HG03060 (cell line): ENCODE data around the gene MYO7A.

Source experiments
- ATAC-seq: cut with Tn5 transposase; IDR thresholded peaks from one replicate; pipeline ENCODE4 v1.9.1; 2021; ENCODE audit warnings: low read depth, moderate number of reproducible peaks; ENCODE audit not compliant: unreplicated experiment

Gene MYO7A

DNA sequence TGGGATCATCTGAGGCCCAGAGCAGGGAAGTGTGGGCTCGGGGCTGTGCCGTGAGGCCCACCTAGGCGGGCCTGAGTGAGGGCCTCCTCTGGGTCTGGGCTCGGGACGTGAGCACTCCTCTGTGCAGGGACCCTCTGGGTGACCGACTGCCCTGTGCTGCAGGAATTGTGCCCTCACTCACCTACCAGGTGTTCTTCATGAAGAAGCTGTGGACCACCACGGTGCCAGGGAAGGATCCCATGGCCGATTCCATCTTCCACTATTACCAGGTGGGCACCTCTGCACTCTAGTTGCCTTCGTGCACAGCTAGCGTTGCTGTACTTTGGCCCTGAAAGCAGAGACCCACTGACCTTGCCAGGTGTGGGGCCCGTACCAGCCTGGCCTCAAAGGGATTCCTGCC is 80.5 kb downstream of the MYO7A start:
- ATAC-seq = no peak

DNA sequence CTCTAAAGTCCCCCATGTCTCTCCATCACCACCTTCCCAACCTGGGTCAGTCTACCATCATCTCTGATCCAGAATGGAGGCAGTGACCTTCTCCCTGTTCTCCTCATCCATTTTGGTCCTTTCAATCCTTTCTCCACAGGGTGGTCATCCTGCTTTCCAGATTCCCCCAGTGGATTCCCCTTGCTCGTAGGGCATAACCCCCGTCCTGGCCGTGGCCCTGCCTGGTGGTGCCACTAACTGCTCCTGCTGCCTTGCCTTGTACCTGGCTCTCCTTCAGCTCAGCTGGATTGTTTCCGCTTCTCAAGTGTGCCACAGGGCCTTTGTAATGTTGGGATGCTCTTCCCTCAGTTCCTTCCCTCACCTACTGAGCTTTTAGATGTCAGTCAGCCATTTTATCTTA is 81.6 kb downstream of the MYO7A start:
- no peak for ATAC-seq

DNA sequence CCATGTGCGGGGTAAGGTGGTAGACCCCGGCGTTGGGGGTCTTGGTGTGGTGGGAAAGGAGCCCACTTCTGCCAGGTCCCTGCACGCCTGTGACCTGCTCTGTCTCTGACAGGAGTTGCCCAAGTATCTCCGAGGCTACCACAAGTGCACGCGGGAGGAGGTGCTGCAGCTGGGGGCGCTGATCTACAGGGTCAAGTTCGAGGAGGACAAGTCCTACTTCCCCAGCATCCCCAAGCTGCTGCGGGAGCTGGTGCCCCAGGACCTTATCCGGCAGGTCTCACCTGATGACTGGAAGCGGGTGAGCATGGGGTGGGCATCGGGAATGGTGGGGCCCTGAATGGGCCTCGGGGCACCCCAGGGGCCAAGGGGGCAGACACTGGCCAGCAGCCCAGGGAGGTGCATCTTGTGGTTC is 83.0 kb downstream of the MYO7A start:
- ATAC-seq = no peak

DNA sequence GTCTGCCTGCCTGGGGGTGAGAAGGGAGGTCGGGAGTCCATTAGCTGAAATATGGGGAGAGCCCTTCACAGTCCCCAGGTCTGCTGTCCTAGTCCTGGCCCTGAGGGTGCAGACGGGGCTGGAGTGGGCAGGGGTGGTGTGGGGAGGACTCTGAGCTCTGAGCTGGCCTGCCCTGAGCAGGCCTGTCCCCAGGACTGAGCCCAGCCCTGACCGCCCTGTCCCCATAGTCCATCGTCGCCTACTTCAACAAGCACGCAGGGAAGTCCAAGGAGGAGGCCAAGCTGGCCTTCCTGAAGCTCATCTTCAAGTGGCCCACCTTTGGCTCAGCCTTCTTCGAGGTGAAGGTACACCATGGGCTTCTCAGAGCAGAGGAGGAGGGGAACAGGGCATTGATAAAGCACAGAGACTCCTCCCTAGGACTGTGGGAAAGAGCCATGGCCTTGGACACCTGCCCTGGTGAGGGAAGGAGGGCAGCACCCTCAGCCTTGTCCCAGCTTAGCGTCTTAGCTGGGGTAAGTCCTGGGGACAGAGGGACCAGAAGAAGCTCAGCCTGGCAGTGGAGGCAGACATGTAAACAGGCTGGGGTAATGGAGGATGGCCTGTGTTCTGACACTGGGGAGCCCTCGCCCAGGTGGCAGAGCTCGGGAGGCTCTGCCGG is 83.7 kb downstream of the MYO7A start:
- no peak for ATAC-seq

DNA sequence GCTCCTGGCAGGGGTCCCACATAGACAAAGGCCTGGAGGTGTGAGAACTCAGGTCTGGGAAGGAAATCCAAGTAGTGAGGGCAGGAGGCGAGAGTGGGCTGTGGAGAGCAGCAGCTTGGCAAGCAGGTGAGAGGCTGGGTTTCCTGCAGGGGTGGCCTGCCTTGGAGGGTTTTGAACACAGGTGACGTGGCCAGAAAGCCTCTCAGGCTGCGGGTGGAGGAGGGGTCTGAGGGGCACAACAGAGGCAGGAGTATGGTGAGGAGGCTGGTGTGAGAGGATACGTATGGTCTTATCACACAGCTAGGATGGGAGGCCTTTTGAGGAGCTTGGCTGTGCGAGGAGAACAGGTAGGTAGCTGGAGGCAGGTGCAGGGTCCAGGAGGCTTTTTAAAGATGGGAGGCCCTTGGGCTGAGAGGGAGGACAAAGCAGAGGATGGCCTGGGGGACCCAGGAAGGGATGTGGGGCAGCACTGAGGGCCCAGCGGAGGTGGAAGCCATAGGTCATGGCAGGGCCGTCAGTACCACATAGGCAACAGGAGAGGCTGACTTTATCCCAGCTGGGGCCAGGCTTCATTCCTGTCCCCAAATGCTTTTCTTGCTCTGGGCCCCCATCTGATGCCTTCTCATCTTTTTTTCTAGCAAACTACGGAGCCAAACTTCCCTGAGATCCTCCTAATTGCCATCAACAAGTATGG is 84.4 kb downstream of the MYO7A start:
- ATAC-seq = no peak

DNA sequence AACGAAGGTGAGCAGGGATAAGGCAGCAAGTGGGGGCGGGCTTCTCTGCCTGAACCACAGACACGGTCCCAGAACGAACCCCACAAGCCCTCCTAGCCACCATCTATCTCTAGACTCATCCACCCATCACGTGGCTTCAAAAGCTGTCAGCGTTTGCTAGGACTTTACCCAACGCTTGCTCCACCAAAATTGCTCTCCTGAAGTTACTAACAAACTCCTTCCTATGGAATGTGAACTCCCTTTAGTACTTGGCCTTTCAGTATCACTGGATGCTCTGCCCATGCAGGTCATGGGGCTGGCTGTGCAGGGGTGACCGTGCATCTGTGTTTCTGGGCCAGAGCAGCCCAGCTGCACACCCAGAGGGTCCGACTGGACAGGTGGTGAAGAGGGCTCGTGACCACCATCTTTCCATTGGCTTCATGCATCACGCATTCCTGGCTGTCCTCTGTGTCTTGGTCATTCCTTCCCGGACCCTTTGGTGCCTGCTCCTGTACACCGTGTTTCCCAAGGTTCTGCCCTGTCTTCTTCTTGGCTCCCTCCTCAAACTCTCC is 85.1 kb downstream of the MYO7A start:
- ATAC-seq = no peak

DNA sequence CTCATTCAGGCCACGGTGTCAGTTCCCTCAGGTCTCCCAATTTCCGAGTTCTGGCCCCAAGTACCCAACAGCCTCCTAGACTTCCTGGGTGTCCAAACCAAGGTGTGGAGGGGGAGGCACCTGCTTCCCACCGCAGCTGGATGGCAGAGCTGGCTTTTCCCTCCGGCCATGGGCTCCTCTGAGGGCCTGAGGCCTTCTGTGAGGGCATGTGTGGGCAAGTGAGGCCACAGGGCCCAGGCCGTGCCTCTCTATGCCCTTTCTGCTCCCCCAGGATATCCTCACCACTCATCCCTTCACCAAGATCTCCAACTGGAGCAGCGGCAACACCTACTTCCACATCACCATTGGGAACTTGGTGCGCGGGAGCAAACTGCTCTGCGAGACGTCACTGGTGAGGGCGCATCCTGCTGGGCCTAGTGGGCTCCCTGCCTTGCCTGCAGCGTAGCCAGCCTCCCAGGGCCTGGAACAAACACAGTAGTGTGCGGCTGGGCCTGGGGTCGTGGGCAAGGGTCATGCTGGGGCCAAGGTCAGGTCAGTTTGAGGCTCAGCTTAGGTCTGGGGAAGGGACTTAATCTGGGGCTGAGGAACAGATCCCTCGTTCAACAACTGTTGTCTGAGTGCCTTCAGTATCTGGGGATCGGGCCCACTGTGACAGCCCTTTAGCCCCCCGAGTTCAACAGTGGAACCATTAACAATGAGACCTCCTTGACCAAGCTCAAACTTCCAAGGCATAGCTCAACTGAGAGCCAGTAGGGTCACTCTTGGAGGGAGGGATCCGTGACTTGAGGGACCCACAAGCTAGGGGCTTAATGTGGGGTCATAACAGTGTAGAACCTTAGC is 85.8 kb downstream of the MYO7A start:
- ATAC-seq = no peak

DNA sequence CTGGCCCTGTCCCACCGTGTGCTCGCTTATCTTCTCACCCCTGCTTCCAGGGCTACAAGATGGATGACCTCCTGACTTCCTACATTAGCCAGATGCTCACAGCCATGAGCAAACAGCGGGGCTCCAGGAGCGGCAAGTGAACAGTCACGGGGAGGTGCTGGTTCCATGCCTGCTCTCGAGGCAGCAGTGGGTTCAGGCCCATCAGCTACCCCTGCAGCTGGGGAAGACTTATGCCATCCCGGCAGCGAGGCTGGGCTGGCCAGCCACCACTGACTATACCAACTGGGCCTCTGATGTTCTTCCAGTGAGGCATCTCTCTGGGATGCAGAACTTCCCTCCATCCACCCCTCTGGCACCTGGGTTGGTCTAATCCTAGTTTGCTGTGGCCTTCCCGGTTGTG is 86.5 kb downstream of the MYO7A start:
- no peak for ATAC-seq

DNA sequence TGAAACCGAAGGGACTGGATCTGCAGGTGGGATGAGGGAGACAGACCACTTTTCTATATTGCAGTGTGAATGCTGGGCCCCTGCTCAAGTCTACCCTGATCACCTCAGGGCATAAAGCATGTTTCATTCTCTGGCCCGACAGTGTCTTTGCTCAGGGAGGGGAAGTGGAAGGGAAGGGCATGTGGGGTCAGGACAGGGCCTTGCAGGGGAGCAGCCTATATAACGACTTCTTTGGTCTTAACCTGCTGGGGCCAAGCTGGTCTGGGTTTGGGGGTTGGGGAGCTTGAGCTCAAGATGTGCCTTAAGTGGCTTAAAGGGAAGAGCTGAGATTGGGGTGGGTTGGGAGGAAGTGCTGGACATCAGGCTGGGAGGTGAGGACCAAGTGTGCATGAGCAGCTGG is 87.1 kb downstream of the MYO7A start:
- ATAC-seq = no peak

DNA sequence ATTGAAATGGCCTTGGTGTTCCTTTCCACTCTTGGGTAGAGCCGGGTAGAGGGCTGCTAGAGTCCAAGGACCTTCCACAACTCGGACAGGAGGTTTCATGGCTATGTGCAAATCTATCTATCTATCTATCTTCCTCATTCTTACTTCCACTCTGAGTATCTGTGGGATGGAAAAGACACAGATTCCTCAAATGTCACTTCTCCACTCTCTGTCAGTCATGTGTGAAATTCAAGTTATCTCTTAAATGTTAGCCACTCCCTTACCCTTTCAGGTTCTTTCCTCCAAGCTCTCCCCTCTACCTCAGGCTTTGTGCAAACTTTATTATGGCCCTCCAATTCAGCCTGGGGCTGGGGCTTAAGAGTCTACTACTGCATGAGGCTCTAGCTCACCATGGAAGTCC is 89.1 kb downstream of the MYO7A start:
- no peak for ATAC-seq

DNA sequence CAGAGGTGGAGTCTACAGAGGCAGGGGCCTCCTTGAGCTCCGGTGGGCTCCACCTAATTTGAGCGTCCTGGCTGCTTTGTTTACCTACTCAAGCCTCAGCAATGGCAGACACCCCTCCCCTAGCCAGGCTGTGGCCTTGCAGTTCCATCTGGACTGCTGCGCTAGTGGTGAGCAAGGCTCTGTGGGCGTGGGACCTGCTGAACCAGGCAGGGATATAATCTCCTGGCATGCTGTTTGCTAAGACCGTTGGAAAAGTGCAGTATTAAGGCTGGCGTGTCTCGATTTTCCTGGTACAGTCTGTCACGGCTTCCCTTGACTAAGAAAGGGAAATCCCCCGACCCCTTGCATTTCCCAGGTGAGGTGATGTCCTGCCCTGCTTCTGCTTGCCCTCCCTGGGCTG is 95.8 kb downstream of the MYO7A start:
- ATAC-seq = no peak

DNA sequence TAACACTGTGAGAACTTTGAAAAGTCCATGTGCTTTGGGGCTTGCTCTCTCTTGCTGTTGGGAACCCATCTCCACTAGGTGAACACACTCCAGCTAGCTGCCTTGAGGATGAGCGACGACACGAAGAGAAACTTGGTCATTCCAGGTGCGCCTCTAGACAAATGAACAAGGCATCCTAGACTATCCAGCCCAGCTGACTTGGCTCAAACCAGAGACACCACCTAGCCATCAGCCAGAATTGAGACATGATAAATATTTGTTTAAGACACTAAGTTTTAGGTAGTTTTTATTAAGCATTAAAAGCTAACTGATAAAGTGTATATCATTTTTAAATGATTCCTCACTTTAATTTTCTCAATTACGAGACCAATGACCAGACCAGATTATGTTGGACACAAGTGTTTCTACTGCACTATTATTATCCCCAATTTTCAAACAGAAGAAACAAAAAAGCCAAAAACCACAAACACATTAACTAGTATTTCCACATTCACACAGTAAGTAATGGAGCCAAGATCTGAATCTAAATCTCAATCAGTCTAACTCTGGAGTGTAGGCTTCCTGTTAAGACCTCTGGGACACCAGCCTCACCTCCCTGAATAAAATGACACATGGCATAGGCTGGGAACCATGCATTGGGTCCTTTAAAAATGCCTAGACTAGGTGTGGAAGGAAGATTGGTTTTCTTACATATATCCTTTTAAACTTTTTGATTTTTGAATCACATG is 103.0 kb downstream of the MYO7A start:
- ATAC-seq = no peak

DNA sequence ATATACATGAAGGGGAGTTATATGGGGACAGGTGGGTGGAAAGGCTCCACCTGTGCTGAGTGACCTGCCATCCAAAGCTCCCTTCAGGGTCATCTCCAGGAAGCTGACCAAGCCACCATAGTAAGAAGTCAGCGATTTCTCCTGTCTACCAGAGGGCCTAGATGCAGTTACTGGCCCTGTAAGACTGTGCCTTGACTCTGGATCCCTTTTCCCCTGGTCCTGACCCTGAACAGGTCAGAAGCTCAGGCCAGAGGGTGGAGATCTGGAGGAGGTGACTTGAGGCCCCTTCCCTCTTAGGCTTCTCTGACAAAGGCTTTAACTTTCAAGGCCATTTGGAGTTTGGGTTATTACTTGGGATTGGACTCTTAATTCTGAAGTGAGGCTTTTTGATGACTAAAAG is 103.8 kb downstream of the MYO7A start:
- ATAC-seq = no peak

DNA sequence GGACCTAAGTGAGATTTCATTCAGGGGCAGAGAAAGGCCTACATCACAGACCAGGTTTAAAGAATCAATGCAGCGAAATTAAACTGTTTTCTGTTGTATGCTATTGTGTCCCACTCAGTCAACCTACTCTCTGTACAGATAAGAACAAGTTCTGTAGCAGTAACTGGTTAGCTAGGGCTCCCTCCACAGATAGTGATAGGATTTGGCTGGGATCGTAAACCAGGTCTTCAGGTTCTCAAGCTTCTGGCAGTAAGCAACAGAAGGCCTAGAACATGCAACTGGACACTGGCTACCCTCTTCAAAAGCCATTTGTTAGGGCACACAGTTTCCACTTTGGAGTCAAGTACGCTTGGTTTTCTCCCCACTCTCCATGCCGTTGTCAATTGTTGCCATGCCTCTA is 104.2 kb downstream of the MYO7A start:
- ATAC-seq = no peak

DNA sequence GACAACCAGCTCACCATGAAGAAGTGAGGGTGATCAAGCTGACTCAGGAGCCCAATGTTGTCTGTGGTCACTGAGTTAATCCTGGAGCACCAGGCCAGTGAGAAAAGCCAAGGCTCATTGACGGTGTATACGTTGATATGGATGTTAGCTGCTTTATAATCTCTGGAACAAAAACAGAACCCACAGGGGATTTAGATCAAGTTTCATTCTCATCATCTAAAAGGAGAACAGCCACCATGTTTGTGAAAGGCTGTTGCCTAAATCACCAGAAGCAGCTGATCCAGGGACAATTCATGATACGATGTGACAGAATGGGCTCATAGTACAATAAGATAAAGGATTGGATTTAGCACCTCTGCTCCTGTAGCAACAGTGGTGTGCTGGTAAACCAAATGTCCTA is 105.0 kb downstream of the MYO7A start:
- no peak for ATAC-seq

DNA sequence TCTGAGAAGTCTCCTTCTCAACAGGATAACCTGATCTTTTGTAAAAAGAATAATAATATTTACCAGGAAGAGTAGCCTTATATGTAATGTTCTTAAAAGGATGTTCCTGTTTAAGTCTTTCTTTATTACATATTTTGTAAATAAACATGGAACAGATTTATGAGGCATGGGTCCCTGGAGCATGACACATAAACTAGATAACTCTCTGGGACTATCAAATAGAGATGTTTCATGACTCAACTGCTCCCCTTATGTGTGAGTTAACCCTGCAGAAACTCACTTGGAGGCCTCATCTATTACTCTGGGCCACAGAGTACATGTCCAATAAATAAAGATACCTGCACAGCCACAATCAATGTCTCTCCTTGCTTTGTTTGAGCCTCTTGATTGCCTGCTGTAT is 108.9 kb downstream of the MYO7A start:
- ATAC-seq = no peak

DNA sequence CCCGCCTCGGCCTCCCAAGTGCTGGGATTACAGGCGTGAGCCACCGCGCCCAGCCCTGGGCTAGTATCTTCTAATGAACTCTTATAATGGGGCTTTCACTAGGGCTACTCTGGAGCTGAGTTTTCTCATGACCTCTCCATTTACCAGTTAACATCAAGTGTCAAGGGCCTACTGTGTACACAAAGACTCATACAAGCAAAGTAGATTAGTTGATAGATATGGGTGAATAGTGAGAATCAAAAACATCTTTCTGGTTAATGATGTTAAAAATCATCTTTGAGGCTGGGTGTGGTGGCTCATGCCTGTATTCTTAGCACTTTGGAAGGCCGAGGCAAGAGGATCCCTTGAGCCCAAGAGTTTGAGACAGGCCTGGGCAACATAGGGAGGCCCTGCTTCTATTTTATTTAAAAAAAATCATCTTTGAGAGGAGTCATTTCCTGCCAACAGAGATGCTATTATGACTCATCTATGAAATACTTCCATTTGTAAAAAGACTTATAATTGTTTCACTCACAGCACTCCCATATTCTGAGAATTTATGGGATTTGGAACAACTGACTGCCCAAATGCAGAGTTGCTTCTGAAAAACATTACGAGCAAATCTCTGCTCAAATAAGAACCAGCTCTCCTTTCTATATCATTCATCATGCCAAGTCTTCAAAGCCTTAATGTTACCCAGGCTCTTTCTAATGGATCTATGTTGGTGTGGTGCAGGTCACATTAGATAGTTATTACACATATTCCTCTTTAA is 116.4 kb downstream of the MYO7A start:
- ATAC-seq = no peak

DNA sequence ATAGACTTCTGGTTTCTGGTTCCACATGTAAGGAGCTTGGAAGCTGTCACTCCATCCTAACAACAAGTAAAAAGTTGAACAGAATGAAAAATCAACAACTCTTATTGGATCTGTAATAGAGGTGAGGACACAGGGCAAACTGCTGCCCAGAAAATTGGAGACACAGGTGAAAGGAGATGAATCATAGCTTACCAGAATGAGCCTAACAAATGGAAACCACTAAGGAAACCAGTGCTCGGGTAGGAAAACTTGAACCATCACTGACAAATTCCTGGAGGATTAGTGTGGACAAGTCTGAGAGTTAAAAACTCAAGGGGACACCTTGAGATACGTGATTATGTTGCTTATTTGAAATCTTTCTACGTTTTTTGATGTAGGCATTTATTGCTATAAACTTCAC is 121.4 kb downstream of the MYO7A start:
- no peak for ATAC-seq

DNA sequence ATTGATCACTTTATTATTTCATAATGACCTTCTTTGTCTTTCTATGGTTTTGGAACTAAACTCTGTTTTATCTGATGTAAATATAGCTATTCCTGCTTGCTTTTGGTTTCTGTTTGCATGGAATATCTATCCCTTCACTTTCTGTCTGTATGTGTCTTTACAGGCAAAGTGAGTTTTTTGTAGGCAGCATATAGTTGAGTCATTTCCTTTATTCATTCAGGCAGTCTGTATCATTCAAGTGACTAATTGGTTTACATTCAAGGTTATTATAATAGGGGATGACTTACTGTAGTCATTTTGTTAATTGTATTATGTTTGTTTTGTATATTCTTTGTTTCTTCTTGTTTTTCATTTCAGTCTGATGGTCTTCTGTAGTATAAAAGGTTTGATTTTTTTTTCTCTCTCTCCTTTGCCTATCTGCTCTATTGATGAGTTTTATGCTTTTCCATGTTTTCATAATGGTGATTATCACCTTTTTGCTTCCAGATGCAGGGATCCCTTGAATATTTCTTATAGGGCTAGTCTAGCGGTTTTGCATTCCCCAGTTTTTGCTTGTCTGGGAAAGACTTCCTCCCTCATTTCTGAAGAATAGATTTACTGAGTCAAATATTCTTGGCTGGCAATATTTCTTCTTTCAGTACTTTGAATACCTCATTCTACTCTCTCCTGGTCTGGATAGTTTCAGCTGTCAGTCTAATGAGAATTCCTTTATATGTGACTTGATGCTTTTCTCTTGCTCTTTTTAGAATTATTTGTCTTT is 123.0 kb downstream of the MYO7A start:
- ATAC-seq = no peak
